B cell (primary cell): ENCODE measurements around the gene TNFRSF6B. TPM values are rescaled to one million over a fixed set of nuclear protein-coding genes. Genes with fewer than 3 reads are reported as not detected.

ENCODE experiments used
- ATAC-seq: fragments of 200-7000 bp; cut with Tn5 transposase; one replicate; pipeline ENCODE4 v1.10.0; 2021; ENCODE audit warnings: low read depth, mild to moderate bottlenecking, moderate number of reproducible peaks, moderate library complexity
- CTCF ChIA-PET: fragments of 350-600 bp; sonication (Branson Sonifier 250); formaldehyde crosslinking; loops from one replicate; lab custom pipeline; 2021; ENCODE audit warnings: antibody characterized with exemption, inconsistent platforms; lab: Charles Lee
- POLR2A ChIA-PET: fragments of 350-600 bp; sonication (Branson Sonifier 250); formaldehyde crosslinking; loops from one replicate; lab custom pipeline; 2021; ENCODE audit warnings: antibody characterized with exemption; lab: Charles Lee
- DNase-seq: peaks from one replicate; pipeline ENCODE4 v3.0.0; 2013
- H2AFZ ChIP-seq: 2 replicates; pipeline ENCODE4 v1.6.1; 2012; ENCODE audit warnings: mild to moderate bottlenecking, low read depth, low read length; ENCODE audit not compliant: insufficient read depth, poor library complexity, severe bottlenecking
- H3K27ac ChIP-seq, 2 donors: 1 replicate in 1 of 2; 2 replicates in 1 of 2; pipeline ENCODE4 v1.5.1; 2012 to 2013; ENCODE audit warnings: low read length in 2 of 2, mild to moderate bottlenecking in 2 of 2, moderate library complexity in 1 of 2
- H3K27me3 ChIP-seq, 4 experiments: fragments of 200-600 bp in 1 of 4; sonication (generic) in 1 of 4; replicated peaks in 1 of 4; 1 replicate in 2 of 4; 2 replicates in 2 of 4; pipeline versions ENCODE4 v1.6.1 to v1.7.0; 2013 to 2016; ENCODE audit warnings: low read length in 3 of 4, mild to moderate bottlenecking in 2 of 4, mixed read lengths in 1 of 4, moderate library complexity in 1 of 4; ENCODE audit not compliant: insufficient read depth in 4 of 4, control insufficient read depth in 3 of 4; ENCODE audit errors: control extremely low read depth in 1 of 4
- H3K36me3 ChIP-seq, 2 experiments: replicated peaks in 1 of 2; 1 replicate in 1 of 2; 2 replicates in 1 of 2; pipeline versions ENCODE4 v1.6.1 to v1.7.1; 2013; ENCODE audit warnings: low read length in 1 of 2; ENCODE audit not compliant: insufficient read depth in 2 of 2, control insufficient read depth in 1 of 2; ENCODE audit errors: control extremely low read depth in 1 of 2, extremely low read depth in 1 of 2
- H3K4me1 ChIP-seq, 2 donors: fragments of 200-600 bp in 1 of 2; sonication (generic) in 1 of 2; 1 replicate in 1 of 2; 2 replicates in 1 of 2; pipeline versions ENCODE4 v1.5.1 to v1.6.1; 2013 to 2017; ENCODE audit warnings: low read length in 2 of 2; ENCODE audit not compliant: control insufficient read depth in 2 of 2, insufficient read depth in 2 of 2
- H3K4me2 ChIP-seq: replicated peaks from 2 replicates; pipeline ENCODE3; 2012; ENCODE audit warnings: mild to moderate bottlenecking, low read depth, low read length; ENCODE audit not compliant: poor library complexity, severe bottlenecking
- H3K4me3 ChIP-seq, 5 experiments: fragments of 200-600 bp in 1 of 5; sonication (generic) in 1 of 5; 1 replicate in 3 of 5; 2 replicates in 2 of 5; pipeline versions ENCODE4 v1.5.1 to v1.7.0; 2011 to 2016; ENCODE audit warnings: low read length in 4 of 5, mild to moderate bottlenecking in 4 of 5, low read depth in 2 of 5, control low read depth in 1 of 5, moderate library complexity in 1 of 5; ENCODE audit not compliant: insufficient read depth in 1 of 5; ENCODE audit errors: control extremely low read depth in 1 of 5, extremely low read depth in 1 of 5
- H3K79me2 ChIP-seq: fragments of 200-600 bp; sonication (generic); one replicate; pipeline ENCODE4 v1.6.0; 2016; ENCODE audit warnings: low read length; ENCODE audit not compliant: control insufficient read depth, insufficient read depth
- H3K9ac ChIP-seq: fragments of 200-600 bp; sonication (generic); 2 replicates; pipeline ENCODE4 v1.6.1; 2017; ENCODE audit warnings: mild to moderate bottlenecking, low read length, moderate library complexity
- H3K9me3 ChIP-seq, 3 donors: one replicate each; pipeline versions ENCODE4 v1.6.1 to v1.7.1; 2013; ENCODE audit warnings: low read length in 2 of 3; ENCODE audit not compliant: control insufficient read depth in 2 of 3, insufficient read depth in 1 of 3; ENCODE audit errors: control extremely low read depth in 1 of 3
- H4K20me1 ChIP-seq: 2 replicates; pipeline ENCODE4 v1.6.0; 2012; ENCODE audit warnings: mild to moderate bottlenecking, low read length; ENCODE audit not compliant: insufficient read depth, control insufficient read depth, poor library complexity, severe bottlenecking
- H3K27ac Mint-ChIP-seq: one replicate; pipeline ENCODE4 v1.8.0; 2021; ENCODE audit warnings: mixed read lengths
- H3K27me3 Mint-ChIP-seq: one replicate; pipeline ENCODE4 v1.8.0; 2021; ENCODE audit warnings: mixed read lengths
- H3K4me1 Mint-ChIP-seq: one replicate; pipeline ENCODE4 v1.8.0; 2021; ENCODE audit warnings: mixed read lengths
- H3K4me3 Mint-ChIP-seq: one replicate; pipeline ENCODE4 v1.8.0; 2021; ENCODE audit warnings: mixed read lengths
- H3K9me3 Mint-ChIP-seq: one replicate; pipeline ENCODE4 v1.8.0; 2022; ENCODE audit warnings: mixed read lengths; ENCODE audit not compliant: insufficient read depth
- EZH2 ChIP-seq: IDR thresholded peaks from 2 replicates; pipeline ENCODE4 v1.6.1; 2012; ENCODE audit warnings: borderline replicate concordance, low read depth, mild to moderate bottlenecking, moderate library complexity, low read length; ENCODE audit not compliant: insufficient read depth, poor library complexity, severe bottlenecking
- WGBS: methylation state at CpG from one replicate; pipeline ENCODE4 v1.1.5; 2013; ENCODE audit warnings: missing lambda C conversion rate; ENCODE audit not compliant: insufficient coverage; 5-methylcytosine and 5-hydroxymethylcytosine counted together
- intact Hi-C: fragments of 100-400 bp; cut with micrococcal nuclease; formaldehyde crosslinking; loops from one replicate; pipeline ENCODE4 v1.10.0; 2022
- polyA plus RNA-seq: library from polyadenylated mRNA; depleted of rRNA; stranded (reverse); fragments of >200 nt; gene quantifications from 2 replicates; pipeline ENCODE4 v1.2.3, GENCODE V29; 2012
- total RNA-seq, 2 donors: library from RNA; stranded (reverse); fragments of 120-200 nt in 1 of 2; gene quantifications; 1 replicate in 1 of 2; 2 replicates in 1 of 2; pipeline versions ENCODE4 v1.2.3 to v1.2.4, GENCODE V29; 2013 to 2022
- TF ChIP-seq, protein P1 (sequence below): fragments of 200-600 bp; IDR thresholded peaks from one replicate; pipeline ENCODE4 v1.8.0; 2022; ENCODE audit warnings: antibody characterized with exemption, mild to moderate bottlenecking

Gene TNFRSF6B
- total and polyA plus RNA-seq, 2 donors (not counting 1 experiment from before 2014, with no cell fraction given): 6.7 TPM; not detected in 1

DNA sequence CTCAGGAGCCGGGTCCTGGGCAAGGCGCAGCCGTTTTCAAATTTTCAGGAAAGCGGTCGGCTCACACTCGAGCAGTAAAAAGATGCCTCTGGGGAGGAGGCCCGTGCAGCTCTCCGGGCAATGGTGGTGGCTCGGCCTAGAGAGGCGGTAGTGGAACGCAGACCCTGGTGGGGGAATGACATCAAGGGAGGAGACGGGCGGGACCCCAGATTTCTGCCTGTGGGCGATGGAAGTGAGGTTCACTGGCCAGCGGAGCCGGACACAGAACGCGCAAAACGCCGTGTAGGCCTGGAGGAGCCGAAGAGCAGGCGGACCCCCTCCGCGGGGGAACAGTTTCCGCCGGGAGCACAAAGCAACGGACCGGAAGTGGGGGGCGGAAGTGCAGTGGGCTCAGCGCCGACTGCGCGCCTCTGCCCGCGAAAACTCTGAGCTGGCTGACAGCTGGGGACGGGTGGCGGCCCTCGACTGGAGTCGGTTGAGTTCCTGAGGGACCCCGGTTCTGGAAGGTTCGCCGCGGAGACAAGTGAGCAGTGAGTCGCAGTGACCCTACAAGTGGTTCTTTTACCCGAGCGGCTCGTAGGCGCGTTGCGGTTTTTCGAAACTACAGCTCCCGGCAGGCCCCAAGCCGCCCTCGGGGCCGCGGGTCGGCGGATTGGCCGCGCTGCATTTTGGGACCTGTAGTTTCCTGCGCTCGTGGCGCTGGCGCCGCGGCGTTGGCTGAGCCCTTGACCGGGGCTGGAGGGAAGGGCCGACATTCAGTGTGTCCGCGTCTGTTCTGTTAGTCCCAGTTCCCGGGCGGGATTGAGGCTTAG is 38.3 kb upstream of the TNFRSF6B start, which contains the start of gene RTEL1:
Gene RTEL1 (plus strand): TSS at position 376 of the 812 bp plus-strand sequence. CDS start 1,091 bp downstream, outside the sequence.
- Mint-ChIP-seq H3K27me3 (no peaks in the 10 kb centered on the region), H3K4me1 (peaks cover 21% of the 10 kb centered on the region), H3K4me3 (peak within 1 kb of the TSS; percentile 98), H3K27ac (peak within 1 kb of the TSS; percentile 96), H3K9me3 (no peaks in the 10 kb centered on the region)
- H3K79me2 ChIP-seq: peaks cover 7% of the 10 kb centered on the region
- WGBS: 5% methylated on average over 72 of the region's 73 CpGs
- no peak for TF ChIP-seq EZH2
- TF ChIP-seq, protein P1, sequence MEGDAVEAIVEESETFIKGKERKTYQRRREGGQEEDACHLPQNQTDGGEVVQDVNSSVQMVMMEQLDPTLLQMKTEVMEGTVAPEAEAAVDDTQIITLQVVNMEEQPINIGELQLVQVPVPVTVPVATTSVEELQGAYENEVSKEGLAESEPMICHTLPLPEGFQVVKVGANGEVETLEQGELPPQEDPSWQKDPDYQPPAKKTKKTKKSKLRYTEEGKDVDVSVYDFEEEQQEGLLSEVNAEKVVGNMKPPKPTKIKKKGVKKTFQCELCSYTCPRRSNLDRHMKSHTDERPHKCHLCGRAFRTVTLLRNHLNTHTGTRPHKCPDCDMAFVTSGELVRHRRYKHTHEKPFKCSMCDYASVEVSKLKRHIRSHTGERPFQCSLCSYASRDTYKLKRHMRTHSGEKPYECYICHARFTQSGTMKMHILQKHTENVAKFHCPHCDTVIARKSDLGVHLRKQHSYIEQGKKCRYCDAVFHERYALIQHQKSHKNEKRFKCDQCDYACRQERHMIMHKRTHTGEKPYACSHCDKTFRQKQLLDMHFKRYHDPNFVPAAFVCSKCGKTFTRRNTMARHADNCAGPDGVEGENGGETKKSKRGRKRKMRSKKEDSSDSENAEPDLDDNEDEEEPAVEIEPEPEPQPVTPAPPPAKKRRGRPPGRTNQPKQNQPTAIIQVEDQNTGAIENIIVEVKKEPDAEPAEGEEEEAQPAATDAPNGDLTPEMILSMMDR: no peak
- peaks cover 0 to 11% of the 10 kb centered on the region in 2 experiments for H3K36me3 ChIP-seq
- H3K4me3 ChIP-seq: peak within 1 kb of the TSS; percentile 51 to 94 (median 84)
- peaks cover 21 to 36% of the 10 kb centered on the region in 2 donors for H3K4me1 ChIP-seq
- DNase-seq (peak; percentile 95), ATAC-seq (peak; percentile 91)
- H3K9me3 ChIP-seq: peaks cover 0 to 4% (median 0%) of the 10 kb centered on the region in 3 donors
- peak within 1 kb of the TSS; percentile 47 to 70 for H3K27ac ChIP-seq
- ChIA-PET CTCF (interaction anchor here (0.9 to 2.4 kb wide), 10 partner anchors 16 to 315 kb away, joined by 3 to 17 read pairs (median 3); partner anchors contain the start of genes ARFRP1, GMEB2, PTK6 and ZGPAT), POLR2A (interaction anchor here (0.5 to 2.1 kb wide), 14 partner anchors 14 to 420 kb away, joined by 3 to 19 read pairs (median 4); partner anchors contain the start of genes ARFRP1, GMEB2, PRPF6 and PTK6)
- peak within 1 kb of the TSS; percentile 100 for H2AFZ ChIP-seq
- intact Hi-C loops: loop anchor here (1.0 to 5.0 kb wide), 8 partner anchors 16 to 404 kb away; partner anchors contain the start of genes ARFRP1, GMEB2, LIME1 and PPDPF
- H3K4me2 ChIP-seq: peak within 1 kb of the TSS; percentile 95
- no peaks in the 10 kb centered on the region for H4K20me1 ChIP-seq
- peak within 1 kb of the TSS; percentile 81 for H3K9ac ChIP-seq
- H3K27me3 ChIP-seq: peaks cover 0 to 28% (median 10%) of the 10 kb centered on the region in 4 experiments
